Upper lobe of left lung (tissue), 4 donors: Measurements from ENCODE around the gene IL17RB.

ENCODE experiments used
- CTCF ChIP-seq, 6 experiments: fragments of 450-650 bp in 4 of 6; fragments of 200-600 bp in 2 of 6; sonication (generic) in 2 of 6; IDR thresholded peaks; one replicate each; pipeline ENCODE4 v1.5.1; 2016 to 2019; ENCODE audit warnings: antibody characterized with exemption in 6 of 6
- EP300 ChIP-seq, 4 donors: sonication (generic); formaldehyde crosslinking; IDR thresholded peaks; one replicate each; pipeline ENCODE4 v1.5.1; 2017; ENCODE audit warnings: antibody characterized with exemption in 4 of 4, control low read depth in 2 of 4
- POLR2A ChIP-seq, 4 donors: fragments of 450-650 bp; IDR thresholded peaks; one replicate each; pipeline ENCODE4 v1.5.1; 2016 to 2017; ENCODE audit warnings: antibody characterized with exemption in 4 of 4, mild to moderate bottlenecking in 2 of 4
- POLR2AphosphoS5 ChIP-seq, 2 donors: sonication (generic); formaldehyde crosslinking; IDR thresholded peaks; one replicate each; pipeline ENCODE4 v1.5.1; 2017; ENCODE audit warnings: antibody characterized with exemption in 2 of 2

DNA sequence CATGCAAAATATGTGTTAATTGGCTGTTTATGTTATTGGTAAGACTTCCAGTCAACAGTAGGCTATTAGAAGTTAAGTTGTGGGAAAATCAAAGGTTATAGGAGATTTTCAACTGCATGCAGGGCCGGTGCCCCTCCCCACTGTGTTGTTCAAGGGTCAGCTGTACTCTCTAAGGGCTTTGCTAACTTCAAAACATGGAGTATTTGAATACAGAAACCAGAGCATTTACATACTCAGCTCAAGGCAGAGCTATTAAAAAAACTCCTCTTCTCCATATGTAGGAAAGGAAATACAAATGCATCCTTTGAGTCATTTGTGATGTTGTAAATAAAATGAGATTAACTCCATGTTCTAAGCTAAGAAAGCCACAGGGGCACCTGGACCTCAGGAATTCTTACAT, 16.8 kb downstream of the IL17RB start:
- no peak for TF ChIP-seq POLR2A (IDR thresholded peaks at IDR 0.05)
- TF ChIP-seq EP300 (IDR thresholded peaks at IDR 0.05), result no peak
- TF ChIP-seq CTCF (IDR thresholded peaks at IDR 0.05), result no peak
- no peak for TF ChIP-seq POLR2AphosphoS5 (IDR thresholded peaks at IDR 0.05)
